Activated gamma-delta T cell (primary cell): ENCODE results near the gene GCNT2.
"Not testable (repeated sequence)": the region's sequence is repeated elsewhere in the genome, so short reads cannot be mapped to it uniquely, and the experiment has no call there.

Source experiments
- DNase-seq: peaks from one replicate; lab custom pipeline; 2025; lab: John Stamatoyannopoulos, UW

The GCNT2 gene

GRCh38 chr6:10610289-10610688 lies 89.1 kb downstream of the GCNT2 start:
- no peak for DNase-seq

DNA sequence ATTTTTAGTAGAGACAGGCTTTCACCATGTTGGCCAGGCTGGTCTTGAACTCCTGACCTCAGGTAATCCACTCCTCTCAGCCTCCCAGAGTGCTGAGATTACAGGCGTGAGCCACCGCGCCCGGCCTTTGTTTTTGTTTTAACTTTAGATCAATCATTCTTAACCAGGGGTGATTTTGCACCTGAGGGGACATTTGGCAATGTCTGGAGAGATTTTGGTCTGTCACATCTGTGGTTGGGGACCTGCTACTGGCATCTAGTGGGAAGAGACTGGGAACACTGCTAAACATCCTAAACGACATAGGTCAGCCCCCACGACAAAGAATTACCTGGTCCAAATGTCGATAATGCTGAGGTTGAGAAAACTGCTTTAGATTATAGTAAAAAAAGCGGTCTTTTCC lies 91.0 kb downstream of the GCNT2 start:
- DNase-seq = no peak

DNA sequence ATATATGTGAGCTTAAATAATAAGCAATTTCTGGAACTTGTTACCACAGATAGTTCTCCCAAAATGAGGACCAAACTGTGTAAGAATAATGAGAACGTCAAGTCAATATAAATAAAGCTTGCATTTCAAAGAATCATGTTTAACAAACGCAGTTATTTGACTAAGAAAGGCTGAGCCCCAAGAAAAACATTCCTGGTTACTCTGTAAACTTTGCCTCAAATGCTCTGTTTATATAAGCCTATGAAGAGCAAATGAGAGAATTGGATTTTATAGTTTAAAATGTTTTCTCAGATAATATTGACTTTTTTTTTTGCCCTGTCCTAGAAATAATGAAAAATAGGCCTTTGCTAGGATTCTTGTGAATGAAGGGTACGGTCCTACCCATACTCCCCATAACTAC lies 91.9 kb downstream of the GCNT2 start:
- DNase-seq = no peak

GRCh38 chr6:10613723-10614122 lies 92.6 kb downstream of the GCNT2 start:
- no peak for DNase-seq

DNA sequence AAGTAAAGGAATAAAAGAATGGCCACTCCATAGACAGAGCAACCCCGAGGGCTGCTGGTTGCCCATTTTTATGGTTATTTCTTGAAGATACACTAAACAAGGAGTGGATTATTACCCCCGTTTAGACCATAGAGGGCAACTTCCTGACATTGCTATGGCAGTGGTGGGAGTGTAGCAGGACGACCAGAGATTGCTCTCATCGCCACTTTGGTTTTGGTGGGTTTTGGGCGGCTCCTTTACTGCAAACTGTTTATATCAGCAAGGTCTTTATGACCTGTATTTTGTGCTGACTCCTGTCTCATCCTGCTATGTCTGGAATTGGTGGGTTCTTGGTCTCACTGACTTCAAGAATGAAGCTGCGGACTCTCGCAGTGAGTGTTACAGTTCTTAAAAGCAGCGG lies 94.5 kb downstream of the GCNT2 start:
- DNase-seq = no peak

DNA sequence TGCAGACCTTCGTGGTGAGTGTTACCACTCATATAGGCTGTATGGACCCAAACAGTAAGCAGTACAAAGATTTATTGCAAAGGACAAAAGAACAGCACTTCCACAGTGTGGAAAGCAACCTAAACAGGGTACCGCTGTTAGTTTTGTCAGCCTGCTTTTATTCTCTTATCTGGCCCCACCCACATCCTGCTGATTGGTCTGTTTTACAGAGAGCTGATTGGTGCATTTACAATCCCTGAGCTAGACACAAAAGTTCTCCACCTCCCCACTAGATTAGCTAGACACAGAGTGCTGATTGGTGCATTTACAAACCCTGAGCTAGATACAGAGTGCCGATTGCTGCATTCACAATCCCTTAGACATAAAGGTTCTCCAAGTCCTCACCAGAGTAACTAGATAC lies 95.1 kb downstream of the GCNT2 start:
- not testable (repeated sequence) for DNase-seq

DNA sequence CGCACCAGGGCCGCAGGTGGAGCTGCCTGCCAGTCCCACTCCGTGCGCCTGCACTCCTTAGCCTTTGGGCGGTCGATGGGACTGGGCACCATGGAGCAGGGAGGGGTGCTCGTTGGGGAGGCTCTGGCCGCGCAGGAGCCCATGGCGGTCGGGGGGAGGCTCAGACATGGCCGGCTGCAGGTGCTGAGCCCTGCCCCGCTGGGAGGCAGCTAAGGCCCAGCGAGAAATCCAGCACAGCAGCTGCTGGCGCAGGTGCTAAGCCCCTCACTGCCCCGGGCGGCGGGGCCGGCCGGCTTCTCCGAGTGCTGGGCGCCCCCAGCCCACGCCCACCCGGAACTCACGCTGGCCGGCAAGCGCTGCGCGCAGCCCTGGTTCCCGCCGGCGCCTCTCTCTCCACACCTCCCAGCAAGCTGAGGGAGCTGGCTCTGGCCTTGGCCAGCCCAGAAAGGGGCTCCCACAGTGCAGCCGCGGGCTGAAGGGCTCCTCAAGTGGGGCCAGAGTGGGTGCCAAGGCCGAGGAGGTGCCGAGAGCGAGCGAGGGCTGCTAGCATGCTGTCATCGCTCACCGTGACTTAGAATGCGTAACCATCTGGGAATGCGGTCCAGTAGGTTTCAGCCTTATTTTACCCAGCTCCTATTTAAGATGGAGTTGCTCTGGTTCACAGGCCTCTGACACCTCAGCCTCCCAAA lies 96.0 kb downstream of the GCNT2 start:
- DNase-seq = no peak

GRCh38 chr6:10618409-10618808 lies 97.3 kb downstream of the GCNT2 start:
- no peak for DNase-seq

- DNase-seq = no peak
These were observed 100.1 kb downstream of the GCNT2 start for GRCh38 chr6:10621213-10621612.

GRCh38 chr6:10621847-10622246 lies 100.7 kb downstream of the GCNT2 start:
- no peak for DNase-seq

- DNase-seq = no peak
These were observed 103.7 kb downstream of the GCNT2 start for GRCh38 chr6:10624836-10625235.

- DNase-seq = no peak
These were observed 105.1 kb downstream of the GCNT2 start for GRCh38 chr6:10626154-10626741.

- DNase-seq = no peak
These were observed 106.6 kb downstream of the GCNT2 start for GRCh38 chr6:10627800-10628199.

DNA sequence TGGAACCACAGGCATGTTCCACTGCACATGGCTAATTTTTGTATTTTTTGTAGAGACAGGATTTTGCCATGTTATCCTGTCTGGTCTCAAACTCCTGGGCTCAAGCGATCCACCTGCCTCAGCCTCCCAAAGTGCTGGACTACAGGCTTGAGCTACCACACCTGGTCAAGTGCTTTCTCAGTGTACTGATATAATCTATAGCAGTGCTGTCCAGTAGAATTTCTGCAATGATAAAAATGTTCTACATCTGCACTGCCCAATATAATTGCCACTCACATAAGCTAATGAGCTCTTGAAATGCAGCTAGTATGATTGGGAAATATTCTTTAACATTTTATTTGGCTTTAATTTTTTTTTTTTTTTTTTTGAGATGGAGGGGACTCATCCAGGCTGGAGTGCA lies 109.0 kb downstream of the GCNT2 start:
- no peak for DNase-seq

DNA sequence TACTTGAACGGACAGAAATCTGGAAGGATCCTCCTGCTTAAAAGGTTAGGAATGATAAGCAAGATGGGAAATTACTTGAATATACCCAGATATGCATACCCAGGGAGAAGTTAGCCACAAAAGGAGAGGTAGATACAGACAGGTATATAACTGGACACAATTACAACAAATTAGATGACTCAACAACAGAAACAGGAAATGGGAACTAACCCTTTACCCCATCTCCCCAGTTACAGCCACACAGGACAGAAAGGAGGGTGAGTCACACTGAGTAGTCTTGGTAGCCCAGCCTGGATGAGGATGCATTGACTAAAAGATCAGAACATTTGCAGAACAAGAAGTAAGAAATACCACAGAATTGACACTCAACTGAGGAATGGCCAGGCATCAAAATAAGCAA lies 112.1 kb downstream of the GCNT2 start:
- no peak for DNase-seq

DNA sequence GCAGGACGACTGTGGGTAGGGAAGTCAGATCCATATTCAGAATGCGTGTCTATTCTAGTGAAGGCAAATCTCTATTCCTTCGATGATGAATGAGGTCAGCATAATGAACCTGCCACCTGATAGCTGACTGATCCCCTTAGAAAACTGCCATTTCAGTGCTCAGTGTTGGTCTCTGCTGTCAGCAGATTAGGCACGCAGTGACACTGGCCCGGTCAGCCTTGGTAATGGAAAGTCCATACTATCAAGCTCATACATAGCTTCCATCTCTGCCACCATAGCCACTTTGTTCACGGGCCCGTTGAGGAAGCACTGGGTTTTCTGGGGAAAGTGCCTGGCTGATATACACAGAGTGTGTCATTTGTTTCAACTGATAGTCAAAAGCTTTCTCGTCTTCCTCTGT lies 119.3 kb downstream of the GCNT2 start:
- DNase-seq = no peak

- no peak for DNase-seq
These were observed 120.4 kb downstream of the GCNT2 start for GRCh38 chr6:10641528-10641927.

- DNase-seq = no peak
These were observed 122.1 kb downstream of the GCNT2 start for GRCh38 chr6:10643201-10643651.

DNA sequence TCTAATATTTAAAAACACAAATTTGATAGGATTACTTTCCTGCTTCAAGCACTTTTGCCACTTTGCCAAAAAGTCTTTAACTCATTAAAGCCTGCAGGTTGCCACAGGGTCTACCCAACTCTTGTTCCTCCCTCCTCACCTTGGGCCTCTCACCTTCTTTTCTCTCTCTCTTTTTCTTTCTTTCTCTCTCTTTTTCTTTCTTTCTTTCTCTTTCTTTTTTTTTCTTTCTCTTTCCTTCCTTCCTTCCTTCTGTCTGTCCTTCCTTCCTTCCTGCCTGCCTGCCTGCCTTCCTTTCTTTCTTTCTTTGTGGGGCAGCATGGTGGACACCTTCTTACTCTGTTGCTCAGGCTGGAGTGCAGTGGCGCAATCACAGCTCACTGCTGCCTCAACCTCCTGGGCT lies 123.1 kb downstream of the GCNT2 start:
- DNase-seq = no peak

GRCh38 chr6:10655508-10656055 lies 134.4 kb downstream of the GCNT2 start:
- DNase-seq = no peak

DNA sequence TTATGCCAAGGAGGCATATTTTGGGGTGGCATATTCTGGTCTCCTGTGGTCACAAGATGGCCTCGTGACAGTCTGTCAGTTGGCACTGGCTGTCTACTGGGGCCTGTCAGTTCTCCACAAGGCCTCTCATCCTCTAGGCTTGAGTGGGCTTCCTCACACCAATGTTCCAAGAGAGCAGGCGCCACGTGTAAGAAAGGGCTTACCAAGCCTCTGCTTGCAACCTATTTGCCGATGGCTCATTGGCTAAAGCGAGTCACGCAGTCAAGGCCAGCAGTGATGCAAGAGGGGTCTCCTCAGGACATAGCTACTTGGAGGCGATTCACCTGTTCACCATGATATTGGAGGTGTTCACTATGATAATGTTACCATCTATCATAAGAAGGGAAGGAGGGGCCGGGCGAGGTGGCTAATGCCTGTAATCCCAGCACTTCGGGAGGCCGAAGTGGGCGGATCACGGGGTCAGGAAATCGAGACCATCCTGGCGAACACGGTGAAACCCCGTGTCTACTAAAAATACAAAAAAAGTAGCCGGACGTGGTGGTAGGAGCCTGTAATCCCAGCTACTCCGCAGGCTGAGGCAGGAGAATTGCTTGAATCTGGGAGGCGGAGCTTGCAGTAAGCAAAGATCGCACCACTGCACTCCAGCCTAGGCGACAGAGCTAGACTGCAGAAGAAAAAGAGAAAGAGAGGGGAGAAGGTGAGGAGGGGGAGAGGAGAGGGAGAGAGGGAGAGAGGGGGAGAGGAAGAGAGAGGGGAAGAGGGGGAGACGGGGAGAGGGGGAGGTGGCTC lies 138.0 kb downstream of the GCNT2 start:
- no peak for DNase-seq

DNA sequence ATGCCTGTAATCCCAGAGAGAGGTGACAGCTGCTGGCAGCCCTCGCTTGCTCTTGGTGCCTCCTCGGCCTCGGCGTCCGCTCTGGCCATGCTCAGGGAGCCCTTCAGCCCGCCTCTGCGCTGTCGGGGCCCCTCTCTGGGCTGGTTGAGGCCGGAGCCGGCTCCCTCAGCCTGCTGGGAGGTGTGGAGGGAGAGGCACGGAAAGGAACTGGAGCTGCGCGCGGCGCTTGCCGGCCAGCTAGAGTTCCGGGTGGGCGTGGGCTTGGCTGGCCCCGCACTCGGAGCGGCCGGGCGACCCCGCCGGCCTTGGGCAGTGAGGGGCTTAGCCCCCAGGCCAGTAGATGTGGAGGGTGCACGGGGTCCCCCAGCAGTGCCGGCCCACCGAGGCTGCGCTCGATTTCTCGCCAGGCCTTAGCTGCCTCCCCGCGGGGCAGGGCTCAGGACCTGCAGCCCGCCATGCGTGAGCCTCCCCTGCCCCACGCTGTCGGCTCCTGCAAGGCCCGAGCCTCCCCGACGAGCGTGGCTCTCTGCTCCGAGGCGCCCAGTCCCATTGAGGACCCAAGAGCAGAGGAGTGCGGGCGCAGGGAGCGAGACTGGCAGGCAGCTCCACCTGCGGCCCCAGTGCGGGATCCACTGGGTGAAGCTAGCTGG lies 138.7 kb downstream of the GCNT2 start:
- DNase-seq = peak; percentile 11
